C4-2B (cell line): ENCODE results near the gene PLA2G4F.

Source experiments
- CTCF ChIP-seq: fragments of 450-650 bp; conservative IDR thresholded peaks from 2 replicates; pipeline ENCODE4 v1.5.1; 2017; ENCODE audit warnings: mild to moderate bottlenecking
- ZFX ChIP-seq: fragments of 450-650 bp; IDR thresholded peaks from 2 replicates; pipeline ENCODE4 v1.6.1; 2017

GRCh38 chr15:42178056-42178455 lies 21.6 kb upstream of the PLA2G4F start:
- TF ChIP-seq CTCF: no peak
- no peak for TF ChIP-seq ZFX
